Measurements from ENCODE around the gene KIFC3. TPM values are rescaled to one million over a fixed set of nuclear protein-coding genes. Genes with fewer than 3 reads are reported as not detected.

KIFC3 gene
- total RNA-seq, 2 experiments from 2014 or later = not detected

GRCh38 chr16:57778658-57779057 lies 23.6 kb downstream of the KIFC3 start:
- no peaks in the 10 kb centered on the region for H3K9me3 Mint-ChIP-seq
- no peaks in the 10 kb centered on the region for H3K27me3 Mint-ChIP-seq
- no peaks in the 10 kb centered on the region for H3K4me1 Mint-ChIP-seq (ENCODE audit: low read depth)
- Histone ChIP-seq H3K4me3 (ENCODE audit: low read length) (no peak overlapping the region), H3K27me3 (ENCODE audit: control insufficient read depth in 1 of 2, insufficient read depth in 2 of 2, low read length in 2 of 2) (no peaks in the 10 kb centered on the region), H3K9me3 (ENCODE audit: control insufficient read depth in 1 of 2, insufficient read depth in 1 of 2, low read length in 2 of 2) (no peaks in the 10 kb centered on the region), H3K4me1 (ENCODE audit: insufficient read depth, low read length) (no peaks in the 10 kb centered on the region), H3K27ac (ENCODE audit: low read depth in 1 of 2, low read length in 2 of 2) (no peak overlapping the region), H3K36me3 (ENCODE audit: insufficient read depth, low read length) (no peaks in the 10 kb centered on the region)
- H3K36me3 Mint-ChIP-seq (ENCODE audit: low read depth) = no peaks in the 10 kb centered on the region
- ChIA-PET CTCF (no interaction called here), POLR2A (no interaction called here)
- H3K27ac Mint-ChIP-seq = no peak overlapping the region
- intact Hi-C loops (cut with DNase I, micrococcal nuclease) = no loop called here
- ATAC-seq (ENCODE audit: poor library complexity) = no peak
- TF ChIP-seq CTCF (IDR thresholded peaks at IDR 0.05) = no peak
- H3K4me3 Mint-ChIP-seq = no peak overlapping the region
- DNase-seq = no peak

- H3K9me3 ChIP-seq (ENCODE audit: control insufficient read depth in 1 of 2, insufficient read depth in 1 of 2, low read length in 2 of 2) = no peaks in the 10 kb centered on the region
- DNase-seq (peak in 1 of 14 experiments; percentile 12), ATAC-seq (ENCODE audit: poor library complexity) (no peak)
- no peaks in the 10 kb centered on the region for H3K36me3 Mint-ChIP-seq (ENCODE audit: low read depth)
- H3K4me1 Mint-ChIP-seq (ENCODE audit: low read depth) = no peaks in the 10 kb centered on the region
- H3K4me3 Mint-ChIP-seq = no peak overlapping the region
- CTCF ChIA-PET = no interaction called here
- intact Hi-C loops (cut with DNase I, micrococcal nuclease) = no loop called here
- no peaks in the 10 kb centered on the region for H3K27me3 Mint-ChIP-seq
- TF ChIP-seq CTCF (IDR thresholded peaks at IDR 0.05) = no peak
- no peak overlapping the region for H3K27ac ChIP-seq (ENCODE audit: low read depth in 1 of 2, low read length in 2 of 2)
- H3K4me1 ChIP-seq (ENCODE audit: insufficient read depth, low read length) = no peaks in the 10 kb centered on the region
- no peak overlapping the region for H3K27ac Mint-ChIP-seq
- no peak overlapping the region for H3K4me3 ChIP-seq (ENCODE audit: low read length)
- no peaks in the 10 kb centered on the region for H3K27me3 ChIP-seq (ENCODE audit: control insufficient read depth in 1 of 2, insufficient read depth in 2 of 2, low read length in 2 of 2)
- no peaks in the 10 kb centered on the region for H3K36me3 ChIP-seq (ENCODE audit: insufficient read depth, low read length)
- H3K9me3 Mint-ChIP-seq = no peaks in the 10 kb centered on the region
- POLR2A ChIA-PET = no interaction called here
Measured at GRCh38 chr16:57775661-57776469, 26.4 kb downstream of the KIFC3 start.

- no peaks in the 10 kb centered on the region for H3K27me3 ChIP-seq (ENCODE audit: control insufficient read depth in 1 of 2, insufficient read depth in 2 of 2, low read length in 2 of 2)
- no peak overlapping the region for H3K4me3 ChIP-seq (ENCODE audit: low read length)
- no peaks in the 10 kb centered on the region for H3K36me3 Mint-ChIP-seq (ENCODE audit: low read depth)
- DNase-seq = no peak
- H3K9me3 Mint-ChIP-seq = no peaks in the 10 kb centered on the region
- no peaks in the 10 kb centered on the region for H3K9me3 ChIP-seq (ENCODE audit: control insufficient read depth in 1 of 2, insufficient read depth in 1 of 2, low read length in 2 of 2)
- no peak overlapping the region for H3K4me3 Mint-ChIP-seq
- intact Hi-C loops (cut with DNase I, micrococcal nuclease) = no loop called here
- ChIA-PET POLR2A (no interaction called here), CTCF (no interaction called here)
- no peaks in the 10 kb centered on the region for H3K36me3 ChIP-seq (ENCODE audit: insufficient read depth, low read length)
- no peaks in the 10 kb centered on the region for H3K4me1 Mint-ChIP-seq (ENCODE audit: low read depth)
- no peaks in the 10 kb centered on the region for H3K4me1 ChIP-seq (ENCODE audit: insufficient read depth, low read length)
- H3K27ac ChIP-seq (ENCODE audit: low read depth in 1 of 2, low read length in 2 of 2) = no peak overlapping the region
- no peak for TF ChIP-seq CTCF (IDR thresholded peaks at IDR 0.05)
- no peak for ATAC-seq (ENCODE audit: poor library complexity)
- no peak overlapping the region for H3K27ac Mint-ChIP-seq
- no peaks in the 10 kb centered on the region for H3K27me3 Mint-ChIP-seq
Measured at GRCh38 chr16:57774705-57775285, 27.5 kb downstream of the KIFC3 start.

Measured in CD4-positive, alpha-beta T cell (primary cell).